ENCODE measurements around the gene ANTXRL. TPM values are rescaled to one million over a fixed set of nuclear protein-coding genes. Genes with fewer than 3 reads are reported as not detected.

The ANTXRL gene
- total RNA-seq, 4 donors from 2014 or later: 0.27 TPM; not detected in 3

DNA sequence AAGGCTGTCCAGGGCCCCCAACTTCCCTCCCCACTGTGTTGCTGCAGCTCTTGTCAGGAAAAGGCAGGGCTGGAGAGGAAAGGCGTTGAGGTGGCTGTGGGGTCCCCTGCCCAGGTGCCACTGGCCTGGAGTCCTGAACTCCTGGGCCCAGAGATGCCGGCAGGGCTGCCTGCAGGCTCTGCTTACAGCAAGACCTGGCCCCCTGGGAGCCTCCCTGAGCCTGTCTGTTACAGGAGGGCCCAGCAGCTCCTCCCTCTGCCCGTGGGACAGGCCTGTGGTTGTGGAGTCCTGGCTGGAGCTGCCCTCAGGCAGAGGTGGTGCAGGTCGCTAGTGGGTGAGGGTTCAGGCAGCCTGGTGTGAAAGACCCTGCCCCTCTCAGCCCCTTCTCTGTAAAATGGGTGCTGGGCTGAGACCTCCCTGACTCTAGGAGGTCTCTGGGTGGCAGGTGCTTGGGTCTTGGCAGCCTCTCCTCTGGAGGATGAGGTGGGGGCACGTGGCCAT, 9.9 kb downstream of the ANTXRL start:
- no peaks in the 10 kb centered on the region for H3K9me3 ChIP-seq
- no peaks in the 10 kb centered on the region for H3K36me3 ChIP-seq
- TF ChIP-seq, protein P1, sequence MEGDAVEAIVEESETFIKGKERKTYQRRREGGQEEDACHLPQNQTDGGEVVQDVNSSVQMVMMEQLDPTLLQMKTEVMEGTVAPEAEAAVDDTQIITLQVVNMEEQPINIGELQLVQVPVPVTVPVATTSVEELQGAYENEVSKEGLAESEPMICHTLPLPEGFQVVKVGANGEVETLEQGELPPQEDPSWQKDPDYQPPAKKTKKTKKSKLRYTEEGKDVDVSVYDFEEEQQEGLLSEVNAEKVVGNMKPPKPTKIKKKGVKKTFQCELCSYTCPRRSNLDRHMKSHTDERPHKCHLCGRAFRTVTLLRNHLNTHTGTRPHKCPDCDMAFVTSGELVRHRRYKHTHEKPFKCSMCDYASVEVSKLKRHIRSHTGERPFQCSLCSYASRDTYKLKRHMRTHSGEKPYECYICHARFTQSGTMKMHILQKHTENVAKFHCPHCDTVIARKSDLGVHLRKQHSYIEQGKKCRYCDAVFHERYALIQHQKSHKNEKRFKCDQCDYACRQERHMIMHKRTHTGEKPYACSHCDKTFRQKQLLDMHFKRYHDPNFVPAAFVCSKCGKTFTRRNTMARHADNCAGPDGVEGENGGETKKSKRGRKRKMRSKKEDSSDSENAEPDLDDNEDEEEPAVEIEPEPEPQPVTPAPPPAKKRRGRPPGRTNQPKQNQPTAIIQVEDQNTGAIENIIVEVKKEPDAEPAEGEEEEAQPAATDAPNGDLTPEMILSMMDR (IDR thresholded peaks at IDR 0.05): no peak
- TF ChIP-seq POLR2A (IDR thresholded peaks at IDR 0.05): no peak
- no peak for DNase-seq
- intact Hi-C loops (cut with DNase I; ENCODE audit: low total_unique reads): no loop called here
- H3K4me3 ChIP-seq: no peak overlapping the region
- H3K4me1 ChIP-seq: no peaks in the 10 kb centered on the region
- H3K27me3 ChIP-seq: no peaks in the 10 kb centered on the region
- no peak overlapping the region for H3K27ac ChIP-seq

DNA sequence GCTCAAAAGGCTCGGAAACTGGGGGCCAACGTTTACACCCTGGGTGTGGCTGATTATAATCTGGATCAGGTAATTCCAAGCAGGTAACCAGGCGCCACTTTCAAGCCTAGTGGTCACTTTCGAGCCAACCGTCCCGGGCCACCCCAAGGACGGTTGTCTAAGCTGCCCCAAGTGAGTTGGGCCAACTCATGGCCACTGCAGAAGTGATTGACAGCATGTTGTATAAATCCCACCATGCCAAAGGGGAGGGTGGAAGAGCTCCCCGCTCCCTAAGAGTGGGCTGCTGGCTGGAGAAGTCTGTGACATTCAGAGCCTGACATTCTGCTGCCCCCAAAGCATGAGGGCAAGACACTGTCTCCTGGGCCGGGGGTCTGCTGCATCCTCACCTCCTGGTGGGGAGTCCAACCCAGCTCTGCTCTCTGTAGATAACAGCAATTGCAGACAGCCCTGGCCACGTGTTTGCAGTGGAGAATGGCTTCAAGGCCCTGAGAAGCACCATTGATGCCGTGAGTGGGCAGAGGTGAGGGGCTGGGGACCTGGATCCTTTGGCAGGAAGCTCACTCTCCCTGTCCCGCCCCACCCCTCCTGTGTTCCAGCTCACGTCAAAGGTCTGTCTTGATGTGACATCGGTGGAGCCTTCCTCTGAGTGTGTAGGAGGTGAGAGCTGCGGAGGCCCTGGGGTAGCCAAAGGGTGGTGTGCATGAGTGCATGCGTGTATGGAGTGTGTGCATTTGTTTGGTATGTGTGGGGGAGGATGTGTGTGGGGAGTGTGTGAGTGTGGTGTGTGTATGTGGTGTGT, 10.8 kb downstream of the ANTXRL start:
- H3K4me3 ChIP-seq: no peak overlapping the region
- TF ChIP-seq, protein P1 (IDR thresholded peaks at IDR 0.05): no peak
- TF ChIP-seq POLR2A (IDR thresholded peaks at IDR 0.05): no peak
- H3K9me3 ChIP-seq: no peaks in the 10 kb centered on the region
- H3K27ac ChIP-seq: no peak overlapping the region
- no peaks in the 10 kb centered on the region for H3K36me3 ChIP-seq
- H3K27me3 ChIP-seq: no peaks in the 10 kb centered on the region
- intact Hi-C loops (cut with DNase I; ENCODE audit: low total_unique reads): no loop called here
- no peak for DNase-seq
- no peaks in the 10 kb centered on the region for H3K4me1 ChIP-seq

DNA sequence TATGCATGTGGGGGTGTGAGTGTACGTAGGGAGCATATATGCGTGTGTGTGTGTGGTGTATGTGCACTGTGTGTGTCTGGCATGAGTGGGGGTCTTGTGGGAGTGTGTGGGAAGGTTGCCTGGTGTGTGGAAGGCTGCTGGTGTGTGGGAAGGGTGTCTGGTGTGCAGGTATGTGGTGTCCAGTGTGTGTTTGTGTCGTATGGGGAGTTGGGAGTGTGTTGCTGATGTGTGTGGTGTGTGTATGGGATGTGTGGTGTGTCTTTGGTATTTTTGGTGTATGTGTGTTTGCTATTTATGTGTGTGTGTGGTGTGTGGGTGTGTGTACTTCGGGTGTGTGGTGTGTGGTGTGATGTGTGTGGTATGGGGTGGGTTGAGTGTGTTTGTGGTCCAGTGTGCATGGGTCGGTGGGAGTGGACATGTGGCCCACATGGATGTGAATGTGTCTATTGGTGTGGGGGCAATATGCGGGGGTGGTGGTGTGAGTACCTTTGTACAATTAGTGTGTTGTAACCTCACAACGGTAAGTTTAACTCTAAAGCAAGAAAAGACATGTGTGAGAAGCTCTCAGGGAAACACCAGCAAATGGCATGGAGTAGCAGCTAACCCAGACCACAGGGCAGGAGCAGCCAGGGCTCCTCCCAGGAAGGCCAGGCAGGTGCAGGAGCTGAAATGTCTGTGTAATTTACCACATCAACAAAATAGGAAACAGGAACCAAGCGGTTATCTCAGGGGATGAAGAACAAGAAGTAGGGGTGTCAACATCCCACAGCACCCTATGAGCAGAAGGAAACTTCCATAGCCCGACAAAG, 11.9 kb downstream of the ANTXRL start:
- H3K27ac ChIP-seq: no peak overlapping the region
- no peak for DNase-seq
- no peaks in the 10 kb centered on the region for H3K9me3 ChIP-seq
- no peaks in the 10 kb centered on the region for H3K4me1 ChIP-seq
- TF ChIP-seq, protein P1 (IDR thresholded peaks at IDR 0.05): no peak
- TF ChIP-seq POLR2A (IDR thresholded peaks at IDR 0.05): no peak
- no peak overlapping the region for H3K4me3 ChIP-seq
- intact Hi-C loops (cut with DNase I; ENCODE audit: low total_unique reads): no loop called here
- no peaks in the 10 kb centered on the region for H3K36me3 ChIP-seq
- no peaks in the 10 kb centered on the region for H3K27me3 ChIP-seq

DNA sequence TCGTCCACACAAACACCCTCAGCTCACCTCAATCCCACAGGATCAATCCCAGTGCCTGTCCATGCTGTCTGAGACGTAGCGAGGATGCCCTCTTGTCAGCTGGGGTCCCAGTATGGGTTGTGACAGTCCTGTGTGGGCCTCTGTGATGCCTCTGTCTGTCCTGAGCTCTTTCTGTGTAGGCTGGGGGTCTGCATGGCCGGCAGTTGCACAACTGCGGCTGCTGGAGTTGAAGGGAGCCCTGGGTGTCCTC, 12.4 kb downstream of the ANTXRL start:
- no peaks in the 10 kb centered on the region for H3K27me3 ChIP-seq
- no peaks in the 10 kb centered on the region for H3K4me1 ChIP-seq
- TF ChIP-seq POLR2A (IDR thresholded peaks at IDR 0.05): no peak
- TF ChIP-seq, protein P1 (IDR thresholded peaks at IDR 0.05): no peak
- no peak overlapping the region for H3K4me3 ChIP-seq
- no peaks in the 10 kb centered on the region for H3K9me3 ChIP-seq
- H3K27ac ChIP-seq: no peak overlapping the region
- DNase-seq: no peak
- H3K36me3 ChIP-seq: no peaks in the 10 kb centered on the region
- intact Hi-C loops (cut with DNase I; ENCODE audit: low total_unique reads): no loop called here

All from uterus (tissue), 4 donors.